Measurements from ENCODE around the gene TRIP10. TPM values are rescaled to one million over a fixed set of nuclear protein-coding genes. Genes with fewer than 3 reads are reported as not detected.
A peak's percentile ranks its signal among the peaks of the same experiment; 100 is the strongest.
"Not testable (repeated sequence)": the region's sequence is repeated elsewhere in the genome, so short reads cannot be mapped to it uniquely, and the experiment has no call there.

Gene TRIP10
- total RNA-seq, 2 donors from 2014 or later = 49.0 to 68.4 TPM

DNA sequence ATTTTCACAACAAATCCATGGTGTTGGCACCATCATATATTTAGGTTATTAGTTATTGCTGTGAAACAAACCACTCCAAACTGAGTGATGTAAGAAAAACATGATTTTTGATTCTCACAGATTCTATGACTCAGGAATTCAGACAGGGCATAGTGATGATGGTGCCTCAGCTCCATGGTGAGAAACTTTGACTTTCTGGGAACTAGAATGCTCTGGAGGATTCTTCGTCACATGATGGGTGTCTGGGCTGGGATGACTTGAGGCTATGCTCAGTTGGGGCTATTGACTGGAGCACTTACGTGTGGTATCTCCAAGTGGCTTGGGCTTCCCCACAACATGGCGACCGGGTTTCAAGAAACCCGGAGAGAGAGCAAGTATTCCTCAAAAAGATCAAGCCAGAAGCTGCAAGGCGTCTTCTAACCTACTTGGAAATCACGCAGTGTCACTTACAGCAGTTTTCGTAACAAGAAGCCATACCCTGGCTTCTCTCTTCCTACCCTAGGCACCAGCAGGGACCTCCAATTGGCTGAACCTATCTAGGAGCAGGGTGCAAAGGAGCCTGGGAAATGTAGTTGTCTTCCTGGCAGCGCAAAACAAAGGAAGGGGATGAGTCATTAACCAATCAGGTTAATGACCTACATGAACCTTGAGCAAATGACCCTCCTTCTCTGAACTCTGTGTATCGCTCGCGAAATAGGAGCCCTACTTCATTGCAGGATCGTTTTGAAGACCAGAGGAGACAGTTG lies 55.4 kb downstream of the TRIP10 start:
- peaks cover 21 to 47% of the 10 kb centered on the region in 2 donors for H3K36me3 Mint-ChIP-seq (ENCODE audit: insufficient read depth in 2 of 2)
- ATAC-seq (replicated peaks in 1 of 2) = peak in 1 of 2 donors; percentile 11
- no peak for DNase-seq
- no peaks in the 10 kb centered on the region for H3K27me3 Mint-ChIP-seq (ENCODE audit: low read depth)
- peaks cover 74% of the 10 kb centered on the region for H3K4me1 Mint-ChIP-seq (ENCODE audit: low read depth)
- H3K27ac Mint-ChIP-seq = no peak overlapping the region
- no peak overlapping the region for H3K4me3 Mint-ChIP-seq
- peaks cover 4% of the 10 kb centered on the region in 2 donors for H3K9me3 Mint-ChIP-seq

- DNase-seq (no peak), ATAC-seq (replicated peaks in 1 of 2) (no peak)
- Mint-ChIP-seq H3K4me1 (ENCODE audit: low read depth) (peaks cover 77% of the 10 kb centered on the region), H3K27ac (peak overlapping the region; percentile 3), H3K4me3 (no peak overlapping the region), H3K9me3 (peaks cover 4% of the 10 kb centered on the region in 2 donors), H3K36me3 (ENCODE audit: insufficient read depth in 2 of 2) (peaks cover 20 to 43% of the 10 kb centered on the region in 2 donors), H3K27me3 (ENCODE audit: low read depth) (no peaks in the 10 kb centered on the region)
These were observed 56.8 kb downstream of the TRIP10 start for GRCh38 chr19:6796278-6796677.

- no peak for ATAC-seq (replicated peaks in 1 of 2)
- no peaks in the 10 kb centered on the region for H3K27me3 Mint-ChIP-seq (ENCODE audit: low read depth)
- no peak for DNase-seq
- H3K4me1 Mint-ChIP-seq (ENCODE audit: low read depth) = peaks cover 75% of the 10 kb centered on the region
- H3K36me3 Mint-ChIP-seq (ENCODE audit: insufficient read depth in 2 of 2) = peaks cover 12 to 33% of the 10 kb centered on the region in 2 donors
- H3K27ac Mint-ChIP-seq = no peak overlapping the region
- no peak overlapping the region for H3K4me3 Mint-ChIP-seq
- peaks cover 4% of the 10 kb centered on the region in 2 donors for H3K9me3 Mint-ChIP-seq
These were observed 58.2 kb downstream of the TRIP10 start for GRCh38 chr19:6797646-6798045.

DNA sequence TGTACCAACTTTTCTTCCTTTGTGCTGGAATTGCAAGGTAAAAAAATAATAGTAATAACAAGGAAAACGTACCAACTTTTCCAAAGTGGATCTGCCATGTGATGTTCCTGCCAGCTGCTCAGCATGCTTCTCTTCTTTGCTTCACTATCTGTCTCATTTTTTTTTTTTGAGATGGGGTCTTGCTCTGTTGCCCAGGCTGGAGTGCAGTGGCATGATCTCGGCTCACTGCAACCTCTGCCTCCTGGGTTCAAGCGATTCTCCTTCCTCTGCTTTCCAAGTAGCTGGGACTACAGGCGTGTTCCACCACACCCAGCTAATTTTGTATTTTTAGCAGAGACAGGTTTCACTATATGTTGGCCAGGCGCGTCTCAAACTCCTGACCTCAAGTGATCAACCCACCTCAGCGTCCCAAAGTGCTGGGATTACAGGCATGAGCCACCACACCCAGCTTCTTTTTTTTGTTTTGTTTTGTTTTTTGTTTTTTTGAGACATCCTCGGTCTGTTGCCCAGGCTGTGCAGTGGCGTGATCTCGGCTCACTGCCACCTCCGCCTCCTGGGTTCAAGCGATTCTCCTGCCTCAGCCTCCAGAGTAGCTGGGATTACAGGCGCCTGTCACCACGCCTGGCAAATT lies 60.8 kb downstream of the TRIP10 start:
- peaks cover 6 to 12% of the 10 kb centered on the region in 2 donors for H3K36me3 Mint-ChIP-seq (ENCODE audit: insufficient read depth in 2 of 2)
- not testable (repeated sequence) for DNase-seq; H3K27me3 Mint-ChIP-seq (ENCODE audit: low read depth); ATAC-seq (replicated peaks in 1 of 2); H3K9me3 Mint-ChIP-seq
- peaks cover 70% of the 10 kb centered on the region for H3K4me1 Mint-ChIP-seq (ENCODE audit: low read depth)
- peak overlapping the region; percentile 76 for H3K27ac Mint-ChIP-seq
- H3K4me3 Mint-ChIP-seq = peak overlapping the region; percentile 89 to 97

DNA sequence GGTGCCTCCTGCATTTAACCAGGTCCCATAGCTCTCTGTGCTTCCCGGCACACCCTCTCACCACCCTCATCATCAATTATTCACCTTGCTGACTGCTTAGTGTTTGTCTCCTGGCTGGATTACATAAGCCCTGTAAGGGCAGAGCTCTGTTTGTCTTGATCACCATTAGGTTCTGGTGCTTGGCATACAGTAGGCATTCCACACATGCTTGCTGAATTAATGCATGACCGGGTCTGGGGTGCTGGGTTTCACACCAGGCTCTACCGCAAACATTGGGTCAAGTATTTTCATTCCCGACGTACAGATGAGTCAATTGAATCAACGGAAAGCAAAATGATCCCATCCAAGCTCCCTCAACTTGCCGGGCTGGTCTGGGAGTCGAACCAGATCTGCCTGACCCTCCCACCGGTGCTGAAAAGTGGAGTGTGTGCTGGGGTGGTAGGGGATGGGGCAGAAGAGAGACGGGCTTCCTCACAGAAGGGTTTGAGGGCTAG lies 61.6 kb downstream of the TRIP10 start:
- DNase-seq (peak; percentile 18 to 27), ATAC-seq (replicated peaks in 1 of 2) (peak; percentile 4 to 6)
- Mint-ChIP-seq H3K4me1 (ENCODE audit: low read depth) (peaks cover 63% of the 10 kb centered on the region), H3K9me3 (no peaks in the 10 kb centered on the region), H3K27ac (peak overlapping the region; percentile 76), H3K27me3 (ENCODE audit: low read depth) (no peaks in the 10 kb centered on the region), H3K4me3 (peak overlapping the region; percentile 89 to 97), H3K36me3 (ENCODE audit: insufficient read depth in 2 of 2) (peaks cover 2 to 7% of the 10 kb centered on the region in 2 donors)

Other genes with a start within 250 kb of the TRIP10 start
- gene TUBB4A, start 237.4 kb upstream of the TRIP10 start, total RNA-seq = 10 to 100 TPM in 1 of 2 donors, 1 to 10 TPM in 1; 8.7 to 11.9 TPM
- gene TNFSF9, start 208.7 kb upstream of the TRIP10 start, total RNA-seq = 1 to 10 TPM; 3.4 to 6.3 TPM
- gene CD70, start 148.5 kb upstream of the TRIP10 start, total RNA-seq = 10 to 100 TPM; 25.0 to 31.5 TPM
- gene TNFSF14, start 69.5 kb upstream of the TRIP10 start, total RNA-seq = 10 to 100 TPM; 23.1 to 25.4 TPM
- 1 to 10 TPM; 1.8 to 2.5 TPM for gene C3, start 19.0 kb upstream of the TRIP10 start, total RNA-seq
- gene GPR108, start 2.1 kb upstream of the TRIP10 start, total RNA-seq = 100 to 1,000 TPM; 130 to 162 TPM
- 10 to 100 TPM; 19.9 to 24.5 TPM for gene SH2D3A, start 27.8 kb downstream of the TRIP10 start, total RNA-seq
- gene VAV1, start 33.0 kb downstream of the TRIP10 start, total RNA-seq = 100 to 1,000 TPM; 111 to 114 TPM
- 10 to 100 TPM; 14.3 to 15.8 TPM for gene ADGRE1, start 147.9 kb downstream of the TRIP10 start, total RNA-seq

All from activated T-cell treated with anti-CD3 and anti-CD28 coated beads, Interleukin-2, amount 50 U/mL, for 72 hours (primary cell).